HCT116 (cell line): ENCODE data around the gene TMEM40. TPM values are rescaled to one million over a fixed set of nuclear protein-coding genes. Genes with fewer than 3 reads are reported as not detected.

Source experiments
- ATAC-seq: fragments of 200-7000 bp; cut with Tn5 transposase; 2 replicates; pipeline ENCODE4 v1.9.1; 2020; ENCODE audit warnings: mild to moderate bottlenecking, moderate library complexity
- BruUV-seq: library from RNA; stranded (reverse); fragments of 400-500 nt; replicated peaks from 2 replicates; lab custom pipeline; 2021; lab: Mats Ljungman, UMichigan
- CTCF ChIA-PET: fragments of 300-600 bp; sonication (Branson Sonifier 250); formaldehyde crosslinking; loops from one replicate; lab custom pipeline; 2021; ENCODE audit warnings: antibody characterized with exemption; lab: Charles Lee
- POLR2A ChIA-PET: fragments of 300-600, 350-600 bp; sonication (Branson Sonifier 250); formaldehyde crosslinking; loops from one replicate; lab custom pipeline; 2021; ENCODE audit warnings: antibody characterized with exemption; lab: Charles Lee
- RAD21 ChIA-PET, 2 experiments: fragments of 300-600 bp; sonication (Branson Sonifier 250); formaldehyde crosslinking; loops; one replicate each; lab custom pipeline; 2023; ENCODE audit warnings: low total read pairs in 2 of 2; ENCODE audit not compliant: uncharacterized antibody in 2 of 2, unreplicated experiment in 2 of 2, low non-redundant PET in 1 of 2; lab: Charles Lee
- DNase-seq: peaks from one replicate; pipeline ENCODE4 v3.0.0-alpha.2; 2010; ENCODE audit warnings: low read depth, low spot score
- H2AFZ ChIP-seq: fragments of 200-600 bp; shearing (Covaris generic), sonication (generic); 2 replicates; pipeline ENCODE4 v1.6.1; 2017; ENCODE audit warnings: low read depth, mixed run types, mixed read lengths, antibody characterized with exemption, low read length; ENCODE audit not compliant: poor library complexity, severe bottlenecking
- H3K27ac ChIP-seq: 2 replicates; pipeline ENCODE4 v1.5.1; 2012; ENCODE audit warnings: low read depth, low read length
- H3K27me3 ChIP-seq: fragments of 200-600 bp; sonication (generic); 2 replicates; pipeline ENCODE4 v1.6.1; 2016; ENCODE audit warnings: mixed run types, low read length, mixed read lengths; ENCODE audit not compliant: insufficient read depth
- H3K36me3 ChIP-seq, 2 experiments: fragments of 200-500 bp in 1 of 2; fragments of 200-600 bp in 1 of 2; sonication (Bioruptor generic) in 1 of 2; sonication (generic) in 1 of 2; 2 replicates each; pipeline versions ENCODE4 v1.5.1 to v1.6.1; 2014 to 2016; ENCODE audit warnings: low read length in 2 of 2, inconsistent platforms in 1 of 2, mixed read lengths in 1 of 2, mixed run types in 1 of 2; ENCODE audit not compliant: insufficient read depth in 2 of 2, control insufficient read depth in 1 of 2
- H3K4me1 ChIP-seq, 2 experiments: fragments of 200-600 bp in 1 of 2; sonication (generic) in 1 of 2; 2 replicates each; pipeline versions ENCODE4 v1.5.1 to v1.6.1; 2012 to 2017; ENCODE audit warnings: low read length in 2 of 2, inconsistent platforms in 1 of 2, mild to moderate bottlenecking in 1 of 2, mixed read lengths in 1 of 2, mixed run types in 1 of 2, moderate library complexity in 1 of 2; ENCODE audit not compliant: insufficient read depth in 2 of 2, control insufficient read depth in 1 of 2
- H3K4me2 ChIP-seq: fragments of 200-600 bp; sonication (generic); 2 replicates; pipeline ENCODE4 v1.6.1; 2017; ENCODE audit warnings: mixed run types, low read length, mixed read lengths
- H3K4me3 ChIP-seq, 2 experiments: fragments of 200-600 bp in 1 of 2; sonication (generic) in 1 of 2; replicated peaks in 1 of 2; 2 replicates each; pipeline ENCODE4 v1.5.1; 2011 to 2016; ENCODE audit warnings: low read length in 2 of 2, control low read depth in 1 of 2, low read depth in 1 of 2, mild to moderate bottlenecking in 1 of 2, mixed read lengths in 1 of 2, mixed run types in 1 of 2
- H3K79me2 ChIP-seq: fragments of 200-600 bp; sonication (generic); 2 replicates; pipeline ENCODE4 v1.6.1; 2017; ENCODE audit warnings: mild to moderate bottlenecking, mixed run types, low read length, moderate library complexity, mixed read lengths; ENCODE audit not compliant: insufficient read depth
- H3K9ac ChIP-seq: fragments of 200-600 bp; sonication (generic); 2 replicates; pipeline ENCODE4 v1.6.1; 2016; ENCODE audit warnings: low read length, mixed read lengths
- H3K9me2 ChIP-seq: fragments of 200-600 bp; sonication (generic), shearing (Covaris generic); 2 replicates; pipeline ENCODE4 v1.6.1; 2017; ENCODE audit warnings: mixed run types, mild to moderate bottlenecking, moderate library complexity; ENCODE audit not compliant: insufficient read depth
- H3K9me3 ChIP-seq, 2 experiments: fragments of 200-500 bp in 1 of 2; fragments of 200-600 bp in 1 of 2; sonication (Bioruptor generic) in 1 of 2; sonication (generic) in 1 of 2; 2 replicates each; pipeline ENCODE4 v1.6.1; 2014 to 2017; ENCODE audit warnings: low read length in 2 of 2, mixed read lengths in 2 of 2, inconsistent platforms in 1 of 2, low read depth in 1 of 2, mild to moderate bottlenecking in 1 of 2, mixed run types in 1 of 2, moderate library complexity in 1 of 2; ENCODE audit not compliant: control insufficient read depth in 1 of 2, insufficient read depth in 1 of 2
- H4K20me1 ChIP-seq: fragments of 200-600 bp; sonication (generic), shearing (Covaris generic); 2 replicates; pipeline ENCODE4 v1.6.1; 2017; ENCODE audit warnings: mixed run types, mild to moderate bottlenecking, moderate library complexity; ENCODE audit not compliant: insufficient read depth
- ATF3 ChIP-seq: IDR thresholded peaks from 2 replicates; pipeline ENCODE4 v1.6.1; 2012
- EZH2phosphoT487 ChIP-seq: fragments of 200-600 bp; IDR thresholded peaks from 2 replicates; pipeline ENCODE4 v1.6.1; 2018; ENCODE audit warnings: antibody characterized with exemption, borderline replicate concordance
- POLR2A ChIP-seq: IDR thresholded peaks from 2 replicates; pipeline ENCODE4 v1.7.0; 2011; ENCODE audit warnings: borderline replicate concordance; ENCODE audit not compliant: insufficient read depth, insufficient read length; ENCODE audit errors: extremely low read depth
- TCF7L2 ChIP-seq: IDR thresholded peaks from 2 replicates; pipeline ENCODE4 v1.7.0; 2011; ENCODE audit warnings: borderline replicate concordance, inconsistent platforms; ENCODE audit not compliant: insufficient read depth, insufficient read length; ENCODE audit errors: extremely low read depth
- intact Hi-C: fragments of 100-400 bp; cut with micrococcal nuclease; formaldehyde crosslinking; loops from 2 replicates; pipeline ENCODE4 v1.10.0; 2022
- total RNA-seq: library from RNA; stranded (reverse); gene quantifications from one replicate; pipeline ENCODE4 v1.2.1, GENCODE V29; 2021; ENCODE audit not compliant: unreplicated experiment

TMEM40 gene
- total RNA-seq, 1 experiment from 2014 or later = 12.3 TPM

- ChIA-PET POLR2A (no interaction called here), CTCF (no interaction called here), RAD21 (no interaction called here)
- no peak for TF ChIP-seq ATF3
- H3K9me2 ChIP-seq = no peaks in the 10 kb centered on the region
- ATAC-seq (no peak), DNase-seq (no peak)
- no peak overlapping the region for H2AFZ ChIP-seq
- peaks cover 8 to 17% of the 10 kb centered on the region in 2 experiments; a peak in 3 of 4 replicates for H3K4me1 ChIP-seq
- H3K9ac ChIP-seq = no peak overlapping the region
- no peaks in the 10 kb centered on the region for H3K9me3 ChIP-seq
- H3K27me3 ChIP-seq = no peaks in the 10 kb centered on the region
- H3K4me3 ChIP-seq = no peak overlapping the region
- no peak overlapping the region for H3K27ac ChIP-seq
- BruUV-seq = no TSS peak
- H4K20me1 ChIP-seq = no peaks in the 10 kb centered on the region
- no peak overlapping the region for H3K4me2 ChIP-seq
- H3K36me3 ChIP-seq = no peaks in the 10 kb centered on the region
- H3K79me2 ChIP-seq = no peaks in the 10 kb centered on the region
- intact Hi-C loops = no loop called here
These were observed 66.6 kb downstream of the TMEM40 start for GRCh38 chr3:12692444-12692843.

- Histone ChIP-seq H3K27ac (no peak overlapping the region), H3K4me3 (no peak overlapping the region), H3K9me2 (no peaks in the 10 kb centered on the region), H3K9me3 (no peaks in the 10 kb centered on the region), H3K4me2 (no peak overlapping the region), H3K79me2 (no peaks in the 10 kb centered on the region), H3K36me3 (no peaks in the 10 kb centered on the region), H3K4me1 (peaks cover 8 to 17% of the 10 kb centered on the region in 2 experiments; a peak in 3 of 4 replicates), H4K20me1 (no peaks in the 10 kb centered on the region), H3K9ac (no peak overlapping the region), H3K27me3 (no peaks in the 10 kb centered on the region), H2AFZ (no peak overlapping the region)
- ATAC-seq = no peak
- TF ChIP-seq POLR2A (no peak), EZH2phosphoT487 (no peak), ATF3 (no peak), TCF7L2 (no peak)
- DNase-seq = no peak
- POLR2A ChIA-PET = no interaction called here
- no TSS peak for BruUV-seq
- intact Hi-C loops = no loop called here
- CTCF ChIA-PET = no interaction called here
- RAD21 ChIA-PET = no interaction called here
These were observed 68.9 kb downstream of the TMEM40 start for GRCh38 chr3:12689997-12690711.
